Common myeloid progenitor, CD34-positive (primary cell): Measurements from ENCODE around the gene OLFM3.
A peak's percentile ranks its signal among the peaks of the same experiment; 100 is the strongest.

Source experiments
- CTCF ChIA-PET: fragments of 350-600 bp; sonication (Branson Sonifier 250); formaldehyde crosslinking; loops from one replicate; lab custom pipeline; 2021; ENCODE audit warnings: antibody characterized with exemption; lab: Charles Lee
- POLR2A ChIA-PET: fragments of 350-600 bp; sonication (Branson Sonifier 250); formaldehyde crosslinking; loops from one replicate; lab custom pipeline; 2021; ENCODE audit warnings: antibody characterized with exemption; lab: Charles Lee
- DNase-seq, 3 donors: peaks; one replicate each; pipeline versions ENCODE4 v3.0.0 to v3.0.0-alpha.2; 2013
- H3K27ac ChIP-seq, 2 experiments: 1 replicate in 1 of 2; 2 replicates in 1 of 2; pipeline ENCODE4 v1.7.0; 2013; ENCODE audit warnings: inconsistent platforms in 2 of 2, low read length in 2 of 2, mild to moderate bottlenecking in 2 of 2, low read depth in 1 of 2, moderate library complexity in 1 of 2; ENCODE audit not compliant: severe bottlenecking in 2 of 2, insufficient read depth in 1 of 2, poor library complexity in 1 of 2
- H3K27me3 ChIP-seq, 5 experiments: replicated peaks in 2 of 5; 1 replicate in 3 of 5; 2 replicates in 2 of 5; pipeline versions ENCODE4 v1.6.1 to v1.7.0; 2013; ENCODE audit warnings: low read length in 4 of 5, mild to moderate bottlenecking in 2 of 5, moderate library complexity in 2 of 5, inconsistent platforms in 1 of 5; ENCODE audit not compliant: insufficient read depth in 5 of 5, control insufficient read depth in 4 of 5
- H3K36me3 ChIP-seq, 4 experiments: 1 replicate in 2 of 4; 2 replicates in 2 of 4; pipeline versions ENCODE4 v1.6.1 to v1.7.0; 2013; ENCODE audit warnings: low read length in 3 of 4, control low read depth in 1 of 4, mild to moderate bottlenecking in 1 of 4; ENCODE audit not compliant: control insufficient read depth in 4 of 4, insufficient read depth in 4 of 4
- H3K4me1 ChIP-seq, 4 experiments: 1 replicate in 3 of 4; 2 replicates in 1 of 4; pipeline versions ENCODE4 v1.6.1 to v1.7.1; 2013; ENCODE audit warnings: low read length in 3 of 4, mild to moderate bottlenecking in 3 of 4, control low read depth in 1 of 4, inconsistent platforms in 1 of 4, moderate library complexity in 1 of 4; ENCODE audit not compliant: control insufficient read depth in 4 of 4, insufficient read depth in 4 of 4; ENCODE audit errors: control extremely low read depth in 1 of 4
- H3K4me3 ChIP-seq, 7 experiments: 1 replicate in 4 of 7; 2 replicates in 3 of 7; pipeline versions ENCODE4 v1.5.1 to v1.7.0; 2013; ENCODE audit warnings: mild to moderate bottlenecking in 7 of 7, low read length in 6 of 7, moderate library complexity in 6 of 7, inconsistent platforms in 2 of 7, low read depth in 2 of 7, control low read depth in 1 of 7; ENCODE audit not compliant: insufficient read depth in 4 of 7, control insufficient read depth in 1 of 7; ENCODE audit errors: extremely low read depth in 1 of 7
- H3K9me3 ChIP-seq, 5 experiments: 1 replicate in 4 of 5; 2 replicates in 1 of 5; pipeline versions ENCODE4 v1.6.1 to v1.7.1; 2013; ENCODE audit warnings: low read length in 4 of 5, mild to moderate bottlenecking in 2 of 5, inconsistent platforms in 1 of 5, low read depth in 1 of 5, moderate library complexity in 1 of 5; ENCODE audit not compliant: control insufficient read depth in 4 of 5, insufficient read depth in 2 of 5; ENCODE audit errors: control extremely low read depth in 1 of 5
- WGBS: methylation state at CpG from one replicate; pipeline ENCODE4 v1.1.5; 2013; ENCODE audit not compliant: insufficient coverage; 5-methylcytosine and 5-hydroxymethylcytosine counted together

The OLFM3 gene

DNA sequence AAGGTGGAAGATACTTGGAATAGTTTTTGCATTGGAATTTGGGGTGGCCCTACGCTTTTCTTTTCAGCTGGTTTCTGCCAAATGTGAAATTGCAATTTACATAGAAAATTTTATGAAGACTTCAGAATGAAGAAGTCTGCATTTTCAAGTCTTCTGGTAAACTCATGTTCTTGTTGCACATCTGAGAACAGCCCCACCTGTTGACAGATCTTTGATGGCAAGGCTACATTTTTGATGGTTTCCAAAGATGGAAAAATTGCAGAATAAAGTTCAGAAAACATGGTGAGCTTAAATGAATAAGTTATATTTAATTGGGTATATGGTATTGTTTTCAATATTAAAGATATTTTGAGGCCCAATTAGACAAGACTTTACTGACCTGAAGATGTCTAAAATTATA is 25.4 kb downstream of the OLFM3 start:
- Histone ChIP-seq H3K9me3 (no peaks in the 10 kb centered on the region), H3K27ac (no peak overlapping the region), H3K36me3 (no peaks in the 10 kb centered on the region), H3K27me3 (no peaks in the 10 kb centered on the region), H3K4me3 (no peak overlapping the region), H3K4me1 (peaks cover 0 to 3% (median 0%) of the 10 kb centered on the region in 4 experiments)
- ChIA-PET CTCF (no interaction called here), POLR2A (no interaction called here)
- 92% methylated on average over 1 of the region's 1 CpG for WGBS
- DNase-seq = peak in 1 of 3 donors; percentile 57

DNA sequence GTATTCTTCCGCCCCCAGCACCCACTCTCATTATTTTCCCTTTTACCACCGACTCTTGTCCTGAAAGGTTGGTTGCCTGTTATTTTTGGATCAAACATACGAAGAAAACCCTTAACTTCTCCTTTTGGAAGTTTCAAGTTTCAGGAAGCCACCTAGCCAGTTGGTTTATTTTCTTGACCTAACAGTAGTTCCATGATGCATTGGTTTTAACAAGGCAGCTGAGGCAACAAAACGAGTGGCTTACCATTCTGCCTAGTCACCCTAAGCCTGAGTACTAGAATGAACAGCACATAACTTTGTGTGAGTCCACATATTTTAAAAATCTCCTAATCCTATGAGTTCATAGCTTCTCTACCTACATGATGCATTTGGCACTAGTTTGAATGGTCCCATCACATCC is 28.9 kb downstream of the OLFM3 start:
- no peak overlapping the region for H3K27ac ChIP-seq
- WGBS = 36% methylated on average over 2 of the region's 4 CpGs
- H3K36me3 ChIP-seq = no peaks in the 10 kb centered on the region
- no peaks in the 10 kb centered on the region for H3K27me3 ChIP-seq
- ChIA-PET POLR2A (no interaction called here), CTCF (no interaction called here)
- H3K4me3 ChIP-seq = no peak overlapping the region
- no peaks in the 10 kb centered on the region for H3K9me3 ChIP-seq
- peak in 1 of 3 donors; percentile 8 for DNase-seq
- H3K4me1 ChIP-seq = peaks cover 0 to 3% (median 1%) of the 10 kb centered on the region in 4 experiments

DNA sequence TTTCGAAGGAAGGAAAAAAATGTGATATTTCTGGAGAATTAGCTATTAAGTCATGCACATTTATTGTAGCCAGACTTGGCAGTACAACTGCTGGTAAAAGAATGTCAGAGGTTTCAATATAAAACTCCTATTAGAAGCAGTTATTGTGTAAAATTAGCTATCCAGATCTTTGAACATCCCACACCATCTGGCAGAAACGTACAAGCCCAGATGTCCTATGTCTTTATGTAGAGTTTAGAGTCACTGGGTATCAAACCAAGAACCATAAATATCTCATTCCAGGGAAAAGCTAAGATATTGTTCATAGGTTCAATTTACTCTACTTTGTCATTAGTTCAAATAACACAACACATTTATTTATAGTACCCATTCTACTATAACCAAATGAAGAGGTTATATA is 31.4 kb downstream of the OLFM3 start:
- Histone ChIP-seq H3K36me3 (no peaks in the 10 kb centered on the region), H3K4me1 (peaks cover 0 to 8% (median 3%) of the 10 kb centered on the region in 4 experiments), H3K9me3 (no peaks in the 10 kb centered on the region), H3K4me3 (no peak overlapping the region), H3K27ac (no peak overlapping the region), H3K27me3 (no peaks in the 10 kb centered on the region)
- CTCF ChIA-PET = interaction anchor here (0.6 kb wide), 1 partner anchor 123 kb away, joined by 3 read pairs; no protein-coding TSS in a partner anchor
- POLR2A ChIA-PET = no interaction called here
- no peak for DNase-seq
- no CpG with 5 or more reads among the region's 2 CpGs for WGBS

DNA sequence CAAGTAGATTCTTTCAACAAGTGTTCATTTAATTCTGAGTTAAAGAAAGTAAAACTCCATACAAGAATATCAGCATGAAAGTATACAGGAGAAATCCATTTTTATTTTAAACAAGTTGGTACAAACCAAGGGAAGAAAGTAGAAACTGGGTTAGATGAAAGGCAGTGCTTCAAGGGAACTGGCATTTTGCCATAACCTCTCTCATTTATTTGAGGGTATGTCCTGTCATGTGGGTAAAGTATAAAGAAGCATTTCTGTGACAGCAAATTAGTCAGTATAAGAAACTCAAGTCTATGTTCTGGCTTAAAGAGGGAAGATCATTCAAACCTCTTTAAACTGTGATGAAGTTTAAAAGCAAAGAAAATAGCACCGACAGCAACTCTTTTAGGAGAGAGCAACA is 32.0 kb downstream of the OLFM3 start:
- no CpG with 5 or more reads among the region's 1 CpG for WGBS

DNA sequence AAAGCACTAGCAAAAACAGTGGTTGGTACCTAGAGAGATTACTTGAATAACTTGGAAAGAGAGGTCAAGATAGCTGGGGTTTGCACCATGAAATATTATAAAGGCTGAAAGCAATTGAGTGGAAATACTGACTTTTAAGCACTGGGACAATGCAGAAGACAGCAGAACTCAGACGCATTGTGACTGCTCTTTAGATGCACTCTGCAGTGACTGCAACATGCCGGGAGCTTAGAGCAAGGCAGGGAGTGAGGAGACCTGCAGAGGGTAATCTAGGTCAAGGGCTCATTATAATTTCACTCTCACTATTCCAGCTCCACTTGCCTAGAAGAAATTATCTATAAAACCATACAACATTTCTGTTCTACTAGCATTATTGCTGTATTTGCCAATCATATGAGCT is 36.6 kb downstream of the OLFM3 start:
- peaks cover 0 to 9% (median 3%) of the 10 kb centered on the region in 4 experiments for H3K4me1 ChIP-seq
- H3K9me3 ChIP-seq = no peaks in the 10 kb centered on the region
- no peaks in the 10 kb centered on the region for H3K36me3 ChIP-seq
- H3K4me3 ChIP-seq = no peak overlapping the region
- 93% methylated on average over 2 of the region's 2 CpGs for WGBS
- no peaks in the 10 kb centered on the region for H3K27me3 ChIP-seq
- CTCF ChIA-PET = interaction anchor here (1.1 kb wide), 1 partner anchor 29 kb away, joined by 3 read pairs; no protein-coding TSS in a partner anchor
- no peak for DNase-seq
- H3K27ac ChIP-seq = no peak overlapping the region
- POLR2A ChIA-PET = no interaction called here

More for the DNA sequence above, 32.0 kb downstream of the OLFM3 start:
- Histone ChIP-seq H3K27ac (no peak overlapping the region), H3K36me3 (no peaks in the 10 kb centered on the region), H3K4me3 (no peak overlapping the region), H3K27me3 (no peaks in the 10 kb centered on the region), H3K9me3 (no peaks in the 10 kb centered on the region), H3K4me1 (peaks cover 0 to 8% (median 3%) of the 10 kb centered on the region in 4 experiments)
- DNase-seq = peak in 2 of 3 donors; percentile 57 to 64
- POLR2A ChIA-PET = no interaction called here
- CTCF ChIA-PET = no interaction called here

DNA sequence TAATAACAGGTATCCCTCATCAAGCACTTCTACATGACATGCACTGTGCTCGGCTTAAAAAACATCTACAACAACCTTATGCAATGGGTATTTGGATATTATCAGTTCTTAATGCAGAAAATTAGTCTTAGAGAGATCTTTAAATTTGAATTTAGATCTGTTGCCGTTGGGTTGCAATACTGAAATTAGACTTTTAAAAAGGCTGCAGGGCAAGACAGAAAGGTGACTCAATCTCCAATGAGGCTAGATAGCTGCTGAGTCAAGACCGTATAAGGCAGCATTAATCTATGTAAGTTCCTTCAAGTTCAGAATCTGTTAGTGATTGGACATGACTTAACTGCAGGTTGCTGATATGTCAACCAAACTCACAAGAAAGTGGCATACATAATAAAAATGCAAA is 37.3 kb downstream of the OLFM3 start:
- ChIA-PET POLR2A (no interaction called here), CTCF (interaction anchor here (1.1 kb wide), 1 partner anchor 30 kb away, joined by 3 read pairs; no protein-coding TSS in a partner anchor)
- H3K4me3 ChIP-seq = peak overlapping the region in 1 of 7 experiments; percentile 19
- DNase-seq = no peak
- peaks cover 0 to 8% (median 3%) of the 10 kb centered on the region in 4 experiments for H3K4me1 ChIP-seq
- H3K9me3 ChIP-seq = no peaks in the 10 kb centered on the region
- H3K27ac ChIP-seq = no peak overlapping the region
- 100% methylated on average over 1 of the region's 3 CpGs for WGBS
- H3K27me3 ChIP-seq = no peaks in the 10 kb centered on the region
- H3K36me3 ChIP-seq = no peaks in the 10 kb centered on the region

DNA sequence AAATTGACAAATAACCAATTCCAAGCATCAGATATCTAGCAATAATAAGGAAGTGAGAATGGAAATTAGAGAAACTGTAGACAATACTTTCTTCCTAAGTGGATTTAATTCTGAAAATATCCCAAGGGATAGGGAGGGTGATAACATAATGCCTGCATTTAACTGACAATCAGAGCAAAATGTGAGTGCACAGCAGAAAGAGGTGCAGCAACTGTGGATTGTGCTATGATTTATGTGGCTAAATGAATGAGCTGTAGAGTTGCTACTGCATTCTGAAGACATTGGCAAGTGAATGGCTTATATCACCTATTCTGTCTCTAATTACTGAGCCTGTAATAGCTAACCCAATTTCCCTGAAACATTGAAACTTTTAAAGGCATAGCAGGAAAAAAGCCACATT is 39.0 kb downstream of the OLFM3 start:
- H3K27ac ChIP-seq = no peak overlapping the region
- H3K4me3 ChIP-seq = no peak overlapping the region
- ChIA-PET POLR2A (no interaction called here), CTCF (no interaction called here)
- no peaks in the 10 kb centered on the region for H3K9me3 ChIP-seq
- H3K36me3 ChIP-seq = no peaks in the 10 kb centered on the region
- H3K4me1 ChIP-seq = peaks cover 0 to 8% (median 3%) of the 10 kb centered on the region in 4 experiments
- no peak for DNase-seq
- no peaks in the 10 kb centered on the region for H3K27me3 ChIP-seq
